ENCODE results near the gene PCYOX1L.

PCYOX1L gene

DNA sequence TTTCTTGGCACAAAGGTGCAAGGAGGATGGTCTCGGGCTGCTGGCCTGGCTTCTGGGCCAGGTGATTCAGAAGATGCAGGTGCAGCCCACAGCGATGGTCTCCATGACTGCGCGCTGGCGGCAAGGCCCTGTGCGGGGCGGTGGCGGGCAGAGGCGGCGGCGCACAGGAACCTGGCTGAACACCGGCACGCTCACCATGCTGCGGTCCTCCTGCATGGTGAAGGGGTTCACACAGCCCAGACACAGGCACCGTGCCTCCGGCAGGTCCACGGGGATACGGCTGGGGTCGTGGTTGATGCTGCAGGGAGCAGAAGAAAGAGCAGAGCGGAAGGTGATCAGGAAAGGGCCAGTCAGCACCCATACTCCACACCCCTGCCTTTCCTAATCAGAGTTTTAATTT is 16.5 kb downstream of the PCYOX1L start:
- TF ChIP-seq CTCF (IDR thresholded peaks at IDR 0.05; ENCODE audit: low read depth, low read length): no peak
- DNase-seq (ENCODE audit: extremely low read depth, low read depth): no peak

DNA sequence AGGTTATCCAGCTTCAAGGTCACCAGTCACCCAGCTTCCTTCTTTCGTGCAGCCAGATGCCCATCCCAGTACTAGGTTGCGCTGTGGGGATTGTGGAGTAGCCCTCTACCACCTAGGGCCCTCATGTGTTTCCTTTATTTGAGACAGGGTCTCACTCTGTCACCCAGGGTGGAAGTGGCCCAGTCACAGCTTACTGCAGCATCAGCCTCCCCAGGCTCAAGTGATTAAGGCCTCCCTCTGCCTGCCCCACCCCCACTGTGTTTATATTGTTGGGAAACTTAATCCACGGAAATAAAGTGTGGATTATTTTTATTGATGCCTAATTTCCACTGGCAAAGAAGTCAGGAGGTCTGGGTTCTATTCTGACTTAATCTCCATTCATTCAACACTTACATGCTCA is 17.0 kb downstream of the PCYOX1L start:
- TF ChIP-seq CTCF (IDR thresholded peaks at IDR 0.05; ENCODE audit: low read depth, low read length): no peak
- DNase-seq (ENCODE audit: extremely low read depth, low read depth): no peak

GRCh38 chr5:149375434-149375833 is 17.6 kb downstream of the PCYOX1L start:
- no peak for DNase-seq (ENCODE audit: extremely low read depth, low read depth)
- TF ChIP-seq CTCF (IDR thresholded peaks at IDR 0.05; ENCODE audit: low read depth, low read length): no peak

DNA sequence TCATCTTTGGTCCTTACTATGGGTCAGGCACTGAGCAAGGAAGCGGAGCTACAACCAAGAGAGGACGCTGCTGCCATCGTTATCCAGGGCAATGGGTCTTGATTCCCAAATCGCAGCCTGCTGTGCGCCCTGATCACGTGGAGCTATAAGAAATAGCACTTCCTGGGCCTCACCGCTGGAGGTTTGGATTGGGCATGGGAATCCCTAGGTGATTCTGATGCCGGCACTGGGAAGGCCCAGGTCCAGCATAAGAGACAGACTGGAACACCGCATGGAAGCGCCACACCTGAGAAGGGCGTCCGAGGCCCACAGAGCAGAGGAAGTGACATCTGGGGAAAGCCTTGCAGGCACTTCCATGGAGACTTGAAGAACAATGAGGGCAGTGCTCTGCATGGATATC is 18.3 kb downstream of the PCYOX1L start:
- no peak for TF ChIP-seq CTCF (IDR thresholded peaks at IDR 0.05; ENCODE audit: low read depth, low read length)
- no peak for DNase-seq (ENCODE audit: extremely low read depth, low read depth)

GRCh38 chr5:149376711-149377447 is 19.0 kb downstream of the PCYOX1L start:
- no peak for DNase-seq (ENCODE audit: extremely low read depth, low read depth)

DNA sequence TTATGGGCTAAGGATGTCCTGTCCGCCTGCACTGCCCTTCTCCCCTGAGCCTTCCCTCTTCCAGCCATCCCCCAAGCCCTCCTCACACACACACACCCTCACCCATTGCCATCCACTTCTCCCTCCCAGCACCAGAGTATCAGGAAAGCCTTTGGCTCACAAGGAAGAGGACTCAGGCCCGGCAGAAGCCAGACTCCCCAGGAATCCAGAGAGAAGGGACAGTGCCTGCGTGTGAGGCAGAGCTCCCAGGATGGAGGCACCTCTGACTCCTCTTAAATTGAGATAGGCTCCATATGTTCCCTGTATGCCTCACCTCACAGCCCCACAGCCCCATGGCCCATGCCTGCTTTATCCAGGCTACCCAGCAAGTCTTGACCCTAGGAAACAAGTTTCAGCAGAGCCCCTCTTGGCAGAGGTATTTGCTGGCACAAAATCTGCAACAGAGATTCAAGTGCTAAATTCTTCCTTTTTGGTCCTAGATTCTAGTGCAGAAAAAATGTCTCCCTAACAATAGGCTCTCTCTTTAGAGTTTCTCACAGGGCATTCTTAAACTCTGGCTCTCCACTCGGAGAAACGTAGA is 20.5 kb downstream of the PCYOX1L start:
- no peak for DNase-seq (ENCODE audit: extremely low read depth, low read depth)
- TF ChIP-seq CTCF (IDR thresholded peaks at IDR 0.05; ENCODE audit: low read depth, low read length): no peak

More at GRCh38 chr5:149376711-149377447, 19.0 kb downstream of the PCYOX1L start:
- TF ChIP-seq CTCF (IDR thresholded peaks at IDR 0.05; ENCODE audit: low read depth, low read length): no peak

- TF ChIP-seq CTCF (IDR thresholded peaks at IDR 0.05; ENCODE audit: low read depth, low read length): no peak
- no peak for DNase-seq (ENCODE audit: extremely low read depth, low read depth)
Measured at GRCh38 chr5:149379177-149379761, 21.4 kb downstream of the PCYOX1L start, which contains the start of gene IL17B. Gene IL17B, minus strand, starts transcription at chr5:149379292. Its CDS starts 67 bp downstream, at chr5:149379225.

All from AG09319 (cell line).